Sigmoid colon (tissue), 7 donors: ENCODE measurements around the gene TMEM108. TPM values are rescaled to one million over a fixed set of nuclear protein-coding genes. Genes with fewer than 3 reads are reported as not detected.
A peak's percentile ranks its signal among the peaks of the same experiment; 100 is the strongest.

Source experiments
- DNase-seq: peaks from one replicate; pipeline ENCODE4 v3.0.0-alpha.2; 2019
- H3K27ac ChIP-seq, 4 donors: fragments of 200-600 bp; sonication (generic); one replicate each; pipeline ENCODE4 v1.5.1; 2016 to 2019; ENCODE audit warnings: mild to moderate bottlenecking in 1 of 4
- H3K27me3 ChIP-seq, 3 donors: fragments of 200-600 bp; sonication (generic); one replicate each; pipeline ENCODE4 v1.5.1; 2019; ENCODE audit warnings: mild to moderate bottlenecking in 1 of 3
- H3K36me3 ChIP-seq, 4 donors: fragments of 200-600 bp; sonication (generic); one replicate each; pipeline ENCODE4 v1.5.1; 2016 to 2019
- H3K4me1 ChIP-seq, 4 donors: fragments of 200-600 bp; sonication (generic); one replicate each; pipeline ENCODE4 v1.5.1; 2017 to 2019
- H3K4me3 ChIP-seq, 4 donors: fragments of 200-600 bp; sonication (generic); one replicate each; pipeline ENCODE4 v1.5.1; 2017 to 2019; ENCODE audit warnings: mild to moderate bottlenecking in 2 of 4, moderate library complexity in 1 of 4
- H3K9me3 ChIP-seq, 4 donors: fragments of 200-600 bp in 3 of 4; sonication (generic) in 3 of 4; one replicate each; pipeline versions ENCODE4 v1.5.1 to v1.6.1; 2013 to 2019
- EP300 ChIP-seq, 4 donors: sonication (generic); formaldehyde crosslinking; IDR thresholded peaks; one replicate each; pipeline ENCODE4 v1.6.1; 2017; ENCODE audit warnings: antibody characterized with exemption in 4 of 4
- POLR2A ChIP-seq, 2 donors: fragments of 450-650 bp; IDR thresholded peaks; one replicate each; pipeline ENCODE4 v1.6.1; 2016; ENCODE audit warnings: antibody characterized with exemption in 2 of 2, mild to moderate bottlenecking in 2 of 2, moderate library complexity in 2 of 2
- POLR2AphosphoS5 ChIP-seq, 4 donors: sonication (generic); formaldehyde crosslinking; IDR thresholded peaks; one replicate each; pipeline ENCODE4 v1.6.1; 2017; ENCODE audit warnings: antibody characterized with exemption in 4 of 4
- WGBS, 2 donors: extraction: QIAGEN DNeasy Blood & Tissue Kit; methylation state at CpG; one replicate each; pipeline ENCODE4 v1.1.7; 2013; 5-methylcytosine and 5-hydroxymethylcytosine counted together
- intact Hi-C: fragments of 100-400 bp; cut with DNase I; formaldehyde crosslinking; loops from one replicate; pipeline ENCODE4 v1.15.1; 2023
- polyA plus RNA-seq, 3 donors: library from polyadenylated mRNA; stranded (reverse); fragments of 200-250 nt; gene quantifications; one replicate each; pipeline ENCODE4 v1.2.3, GENCODE V29; 2013
- total RNA-seq, 4 donors: library from RNA; depleted of rRNA; stranded (reverse); fragments of >200 nt; gene quantifications; one replicate each; pipeline ENCODE4 v1.1.0, GENCODE V29; 2016
- TF ChIP-seq, protein P1 (sequence below), 4 experiments: fragments of 450-650 bp in 3 of 4; fragments of 200-600 bp in 1 of 4; IDR thresholded peaks; one replicate each; pipeline ENCODE4 v1.5.1; 2016 to 2019; ENCODE audit warnings: antibody characterized with exemption in 4 of 4, mild to moderate bottlenecking in 3 of 4, moderate library complexity in 2 of 4
- donor health status: healthy with polysubstance abuse.
- donor health status: Bipolar disorder and iron deficiency.
- donor health status: healthy.

Gene TMEM108
- total and polyA plus RNA-seq, 7 donors: 0.71 to 3.0 (median 0.86) TPM; not detected in 2

DNA sequence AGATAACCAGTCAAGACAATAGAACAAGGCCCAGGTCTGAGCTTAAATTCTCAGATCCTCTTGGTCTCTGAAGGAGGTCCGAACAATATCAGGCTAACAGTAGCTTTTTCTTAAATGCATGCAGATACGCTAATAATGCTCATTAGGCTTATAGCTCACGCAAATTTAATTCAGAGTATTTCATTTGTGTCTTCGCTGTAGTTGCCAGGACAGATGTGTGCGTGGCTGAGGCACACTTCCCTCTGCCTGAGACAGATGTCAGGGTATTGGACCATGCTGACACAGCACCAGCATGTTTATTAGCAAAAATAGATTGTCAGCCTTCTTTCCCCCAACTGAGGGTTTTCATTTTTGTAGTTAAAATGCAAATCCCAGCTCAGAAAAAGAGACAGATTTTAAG is 258.8 kb downstream of the TMEM108 start:
- Histone ChIP-seq H3K4me1 (peaks cover 0 to 16% (median 5%) of the 10 kb centered on the region in 4 donors), H3K9me3 (no peaks in the 10 kb centered on the region), H3K36me3 (no peaks in the 10 kb centered on the region), H3K27me3 (no peaks in the 10 kb centered on the region), H3K27ac (peak overlapping the region in 1 of 4 donors; percentile 25), H3K4me3 (no peak overlapping the region)
- no peak for DNase-seq
- 80 to 92% methylated on average over 5 of the region's 5 CpGs for WGBS, 2 donors
- intact Hi-C loops: no loop called here
- no peak for TF ChIP-seq EP300 (IDR thresholded peaks at IDR 0.05)
- no peak for TF ChIP-seq POLR2AphosphoS5 (IDR thresholded peaks at IDR 0.05)
- TF ChIP-seq POLR2A (IDR thresholded peaks at IDR 0.05): no peak

DNA sequence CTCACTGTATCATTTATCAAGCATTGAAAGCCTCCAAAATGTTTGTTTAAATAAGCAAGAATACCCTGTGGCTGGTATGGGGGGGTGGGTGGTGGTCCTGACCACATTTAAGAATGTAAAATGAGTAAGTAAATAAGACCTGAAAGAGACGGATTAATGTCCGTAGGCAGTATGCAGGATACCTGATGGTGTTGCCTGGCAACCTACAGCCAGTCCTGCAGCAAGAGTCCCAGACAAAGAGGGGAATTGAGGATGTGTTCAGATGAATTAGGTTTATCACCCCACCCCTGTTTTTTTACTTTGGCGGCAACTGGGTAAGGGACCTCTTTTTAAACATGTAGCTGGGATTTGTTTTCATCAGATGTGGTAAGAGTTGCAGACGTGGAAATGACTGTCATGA is 261.9 kb downstream of the TMEM108 start:
- no peak for DNase-seq
- H3K9me3 ChIP-seq: no peaks in the 10 kb centered on the region
- peaks cover 0 to 16% (median 5%) of the 10 kb centered on the region in 4 donors for H3K4me1 ChIP-seq
- no peaks in the 10 kb centered on the region for H3K27me3 ChIP-seq
- WGBS, 2 donors: 34 to 53% methylated on average over 4 of the region's 4 CpGs
- H3K27ac ChIP-seq: no peak overlapping the region
- intact Hi-C loops: no loop called here
- TF ChIP-seq EP300 (IDR thresholded peaks at IDR 0.05) (no peak), POLR2A (IDR thresholded peaks at IDR 0.05) (no peak), POLR2AphosphoS5 (IDR thresholded peaks at IDR 0.05) (no peak)
- TF ChIP-seq, protein P1, sequence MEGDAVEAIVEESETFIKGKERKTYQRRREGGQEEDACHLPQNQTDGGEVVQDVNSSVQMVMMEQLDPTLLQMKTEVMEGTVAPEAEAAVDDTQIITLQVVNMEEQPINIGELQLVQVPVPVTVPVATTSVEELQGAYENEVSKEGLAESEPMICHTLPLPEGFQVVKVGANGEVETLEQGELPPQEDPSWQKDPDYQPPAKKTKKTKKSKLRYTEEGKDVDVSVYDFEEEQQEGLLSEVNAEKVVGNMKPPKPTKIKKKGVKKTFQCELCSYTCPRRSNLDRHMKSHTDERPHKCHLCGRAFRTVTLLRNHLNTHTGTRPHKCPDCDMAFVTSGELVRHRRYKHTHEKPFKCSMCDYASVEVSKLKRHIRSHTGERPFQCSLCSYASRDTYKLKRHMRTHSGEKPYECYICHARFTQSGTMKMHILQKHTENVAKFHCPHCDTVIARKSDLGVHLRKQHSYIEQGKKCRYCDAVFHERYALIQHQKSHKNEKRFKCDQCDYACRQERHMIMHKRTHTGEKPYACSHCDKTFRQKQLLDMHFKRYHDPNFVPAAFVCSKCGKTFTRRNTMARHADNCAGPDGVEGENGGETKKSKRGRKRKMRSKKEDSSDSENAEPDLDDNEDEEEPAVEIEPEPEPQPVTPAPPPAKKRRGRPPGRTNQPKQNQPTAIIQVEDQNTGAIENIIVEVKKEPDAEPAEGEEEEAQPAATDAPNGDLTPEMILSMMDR (IDR thresholded peaks at IDR 0.05): no peak
- no peaks in the 10 kb centered on the region for H3K36me3 ChIP-seq
- no peak overlapping the region for H3K4me3 ChIP-seq

DNA sequence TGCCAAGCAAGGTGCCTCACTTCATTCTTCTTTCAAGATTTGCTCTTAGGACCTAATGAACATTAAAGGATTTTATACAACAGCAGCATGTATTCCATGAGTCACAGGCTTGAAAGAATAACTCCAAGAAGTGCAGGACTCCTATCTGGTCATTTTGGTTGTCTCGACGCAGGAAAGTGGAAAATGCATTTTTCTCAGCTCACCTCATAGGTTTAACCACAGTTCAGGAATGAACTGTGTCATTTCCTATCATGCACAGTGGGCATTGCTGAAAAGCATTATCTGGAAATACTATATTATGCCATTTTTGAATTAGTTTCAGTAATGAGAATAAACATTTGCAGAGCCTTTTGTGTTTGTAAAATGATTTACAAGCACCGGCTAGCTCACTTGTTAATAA is 263.0 kb downstream of the TMEM108 start:
- TF ChIP-seq POLR2AphosphoS5 (IDR thresholded peaks at IDR 0.05) (no peak), EP300 (IDR thresholded peaks at IDR 0.05) (no peak), POLR2A (IDR thresholded peaks at IDR 0.05) (no peak)
- TF ChIP-seq, protein P1 (IDR thresholded peaks at IDR 0.05): no peak
- no peak for DNase-seq
- peaks cover 0 to 8% (median 3%) of the 10 kb centered on the region in 4 donors for H3K4me1 ChIP-seq
- no peak overlapping the region for H3K4me3 ChIP-seq
- 72 to 79% methylated on average over 3 of the region's 3 CpGs for WGBS, 2 donors
- no peaks in the 10 kb centered on the region for H3K27me3 ChIP-seq
- H3K27ac ChIP-seq: no peak overlapping the region
- intact Hi-C loops: no loop called here
- H3K9me3 ChIP-seq: no peaks in the 10 kb centered on the region
- H3K36me3 ChIP-seq: no peaks in the 10 kb centered on the region

DNA sequence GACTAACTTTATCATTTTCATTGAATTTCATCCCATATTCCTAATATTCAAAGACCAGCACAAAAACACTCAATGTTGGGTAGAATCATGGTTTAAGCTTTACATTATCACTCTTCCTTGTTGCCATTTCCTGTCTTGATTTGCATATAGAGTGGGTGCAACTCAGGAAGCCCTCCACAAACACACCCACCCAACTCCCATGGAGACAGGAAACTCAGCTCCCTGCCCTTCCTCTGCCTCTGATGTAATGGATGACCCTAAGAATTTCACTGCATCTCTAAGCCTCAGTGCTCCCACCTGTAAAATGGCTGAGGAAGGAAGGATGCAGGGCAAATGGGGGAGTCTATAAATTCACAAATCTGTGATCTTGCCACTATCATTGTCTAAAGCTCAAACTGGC is 263.5 kb downstream of the TMEM108 start:
- no peaks in the 10 kb centered on the region for H3K27me3 ChIP-seq
- intact Hi-C loops: no loop called here
- H3K36me3 ChIP-seq: no peaks in the 10 kb centered on the region
- H3K27ac ChIP-seq: no peak overlapping the region
- H3K9me3 ChIP-seq: no peaks in the 10 kb centered on the region
- no peak for DNase-seq
- TF ChIP-seq, protein P1 (IDR thresholded peaks at IDR 0.05): no peak
- TF ChIP-seq POLR2A (IDR thresholded peaks at IDR 0.05): no peak
- H3K4me1 ChIP-seq: peaks cover 0 to 3% (median under 1%) of the 10 kb centered on the region in 4 donors
- no peak overlapping the region for H3K4me3 ChIP-seq

DNA sequence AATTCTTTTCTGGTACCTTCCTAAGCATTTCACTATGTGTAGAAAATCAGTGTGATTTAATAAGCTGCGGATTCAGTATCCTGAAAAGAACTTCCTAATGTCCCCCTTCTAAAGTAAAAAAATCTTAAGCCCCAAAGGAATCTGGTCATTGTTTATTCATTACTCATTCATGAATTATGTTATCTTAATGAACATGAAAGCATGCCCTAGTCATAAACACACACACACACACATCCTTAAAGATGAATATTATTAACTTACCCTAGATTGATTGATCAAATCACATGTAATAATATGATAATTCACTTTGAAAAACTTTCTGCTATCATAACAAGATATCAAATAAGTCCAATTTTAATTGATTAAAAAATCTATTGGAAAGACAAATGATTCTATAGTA is 265.2 kb downstream of the TMEM108 start:
- TF ChIP-seq POLR2A (IDR thresholded peaks at IDR 0.05) (no peak), EP300 (IDR thresholded peaks at IDR 0.05) (no peak), POLR2AphosphoS5 (IDR thresholded peaks at IDR 0.05) (no peak)
- TF ChIP-seq, protein P1 (IDR thresholded peaks at IDR 0.05): no peak
- Histone ChIP-seq H3K4me1 (no peaks in the 10 kb centered on the region), H3K36me3 (no peaks in the 10 kb centered on the region), H3K27ac (no peak overlapping the region), H3K27me3 (no peaks in the 10 kb centered on the region), H3K9me3 (no peaks in the 10 kb centered on the region), H3K4me3 (no peak overlapping the region)
- 91 to 95% methylated on average over 1 of the region's 1 CpG for WGBS, 2 donors
- intact Hi-C loops: no loop called here
- DNase-seq: no peak
